GM10248 (cell line): ENCODE results near the gene CCDC154.

Experiments
- CTCF ChIA-PET: fragments of 300-600 bp; sonication (Branson Sonifier 250); formaldehyde crosslinking; extraction: SDS; loops from one replicate; lab custom pipeline; 2021; ENCODE audit warnings: antibody characterized with exemption; lab: Yijun Ruan, JAX
- POLR2A ChIA-PET: fragments of 350-650 bp; sonication (Branson Sonifier 250); formaldehyde crosslinking; extraction: SDS; loops from one replicate; lab custom pipeline; 2020; ENCODE audit warnings: antibody characterized with exemption; lab: Yijun Ruan, JAX
- DNase-seq: peaks from one replicate; pipeline ENCODE4 v3.0.0; 2012; ENCODE audit errors: extremely low spot score
- TF ChIP-seq, protein P1 (sequence below): IDR thresholded peaks from 2 replicates; pipeline ENCODE4 v1.5.1; 2012; ENCODE audit warnings: mild to moderate bottlenecking, low read depth; ENCODE audit errors: extremely low read depth, missing control alignments, control extremely low read depth

Gene CCDC154

DNA sequence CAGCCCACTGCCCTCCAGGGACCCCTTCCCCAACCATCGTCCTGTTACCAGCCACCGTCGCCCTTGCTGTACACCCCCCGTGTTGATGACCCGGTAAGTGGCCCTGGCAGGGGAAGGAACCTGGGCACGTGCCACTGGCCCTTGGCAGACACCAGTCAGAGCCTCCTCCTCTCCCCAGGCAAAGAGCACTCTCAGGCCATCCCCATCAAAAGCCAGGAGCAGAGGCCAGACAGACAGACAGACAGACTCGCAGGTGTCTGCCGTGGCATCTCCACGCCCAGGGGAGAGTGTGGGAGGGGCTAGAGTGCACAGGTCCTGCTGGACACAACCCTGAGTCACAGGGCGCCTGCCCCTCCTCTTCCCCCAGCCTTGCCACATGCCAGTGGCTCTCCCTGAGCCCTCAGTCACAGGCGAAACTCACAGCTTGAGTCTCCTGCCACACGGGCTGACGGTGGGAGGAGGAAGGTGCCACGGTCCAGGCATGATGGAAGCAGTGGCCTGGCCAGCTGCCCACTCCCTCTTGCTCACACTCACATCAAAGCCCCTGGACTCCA, 22.7 kb upstream of the CCDC154 start:
- TF ChIP-seq, protein P1, sequence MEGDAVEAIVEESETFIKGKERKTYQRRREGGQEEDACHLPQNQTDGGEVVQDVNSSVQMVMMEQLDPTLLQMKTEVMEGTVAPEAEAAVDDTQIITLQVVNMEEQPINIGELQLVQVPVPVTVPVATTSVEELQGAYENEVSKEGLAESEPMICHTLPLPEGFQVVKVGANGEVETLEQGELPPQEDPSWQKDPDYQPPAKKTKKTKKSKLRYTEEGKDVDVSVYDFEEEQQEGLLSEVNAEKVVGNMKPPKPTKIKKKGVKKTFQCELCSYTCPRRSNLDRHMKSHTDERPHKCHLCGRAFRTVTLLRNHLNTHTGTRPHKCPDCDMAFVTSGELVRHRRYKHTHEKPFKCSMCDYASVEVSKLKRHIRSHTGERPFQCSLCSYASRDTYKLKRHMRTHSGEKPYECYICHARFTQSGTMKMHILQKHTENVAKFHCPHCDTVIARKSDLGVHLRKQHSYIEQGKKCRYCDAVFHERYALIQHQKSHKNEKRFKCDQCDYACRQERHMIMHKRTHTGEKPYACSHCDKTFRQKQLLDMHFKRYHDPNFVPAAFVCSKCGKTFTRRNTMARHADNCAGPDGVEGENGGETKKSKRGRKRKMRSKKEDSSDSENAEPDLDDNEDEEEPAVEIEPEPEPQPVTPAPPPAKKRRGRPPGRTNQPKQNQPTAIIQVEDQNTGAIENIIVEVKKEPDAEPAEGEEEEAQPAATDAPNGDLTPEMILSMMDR: no peak
- ChIA-PET POLR2A (no interaction called here), CTCF (no interaction called here)
- DNase-seq: no peak

DNA sequence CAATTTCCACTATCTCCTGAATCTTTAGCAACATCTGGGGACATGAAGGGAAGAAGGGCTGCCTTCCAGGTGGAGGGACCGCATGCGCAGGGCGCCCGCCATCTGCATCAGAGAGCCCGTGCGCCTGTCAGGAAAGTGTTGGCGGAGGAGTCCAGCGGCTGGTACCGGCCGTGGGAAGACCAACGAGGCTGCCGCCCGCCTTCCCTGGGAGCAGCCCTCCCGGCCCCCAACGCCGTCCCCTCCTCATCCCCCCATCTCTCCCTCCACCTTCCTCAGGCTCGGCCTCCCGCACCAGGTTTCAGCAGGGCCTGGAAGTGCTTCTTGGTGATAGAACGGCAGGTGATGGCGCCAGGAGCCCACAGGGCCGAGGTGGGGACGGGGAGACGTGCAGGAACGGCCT, 21.7 kb upstream of the CCDC154 start:
- TF ChIP-seq, protein P1: no peak
- CTCF ChIA-PET: no interaction called here

DNA sequence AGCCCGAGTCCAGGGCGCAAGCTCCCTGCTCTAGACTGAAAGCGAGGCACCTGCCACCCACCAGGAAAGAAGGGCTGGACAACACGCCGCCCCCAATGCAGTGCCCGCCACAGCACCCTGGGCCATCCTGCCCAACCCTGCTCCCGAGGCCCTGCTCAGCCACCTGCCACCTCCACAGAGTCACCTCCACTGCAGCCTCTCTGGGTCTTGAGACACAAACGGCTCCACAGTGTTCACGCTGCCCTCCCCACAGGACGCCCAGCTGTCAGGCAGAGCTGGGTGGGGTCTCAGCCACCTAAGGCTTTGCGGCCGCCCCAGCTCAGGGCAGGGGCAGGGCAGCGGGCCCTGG, 21.2 kb upstream of the CCDC154 start:
- ChIA-PET CTCF (no interaction called here), POLR2A (no interaction called here)
- TF ChIP-seq, protein P1: no peak
- DNase-seq: no peak

More for the DNA sequence above, 21.7 kb upstream of the CCDC154 start:
- POLR2A ChIA-PET: no interaction called here
- DNase-seq: no peak

DNA sequence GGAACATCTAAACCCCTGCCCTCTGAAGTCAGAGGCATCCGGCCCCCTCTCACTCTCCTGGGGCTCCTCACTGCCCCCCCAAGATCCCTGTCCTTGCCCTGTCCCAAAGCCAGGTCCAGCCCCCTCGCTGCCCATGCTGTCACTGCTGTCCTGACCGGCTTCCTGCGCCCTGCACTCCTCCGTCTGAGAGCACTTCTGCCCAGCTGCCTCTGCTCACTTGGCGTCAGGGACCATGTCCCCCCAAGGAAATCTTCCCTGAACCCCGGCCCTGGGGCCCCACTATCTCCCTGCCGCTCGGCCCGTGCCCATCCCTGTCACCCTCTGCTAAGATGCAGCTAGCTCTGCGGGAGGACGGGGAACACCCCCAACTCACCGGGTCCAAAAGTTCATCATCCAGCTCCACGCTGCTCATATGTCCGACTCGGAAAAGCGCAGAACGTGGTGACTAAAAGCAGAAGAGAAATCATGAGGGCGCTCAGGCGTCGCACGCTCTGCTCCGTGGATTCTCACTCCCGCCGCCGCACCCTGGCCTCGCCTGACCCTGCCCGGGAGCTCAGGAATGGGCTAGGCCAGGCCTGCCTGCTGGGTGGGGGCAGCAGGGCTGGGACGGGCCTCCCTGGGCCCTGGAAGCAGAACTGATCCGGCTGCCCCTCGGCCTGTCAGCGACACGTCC, 20.7 kb upstream of the CCDC154 start:
- POLR2A ChIA-PET: no interaction called here
- no peak for DNase-seq
- TF ChIP-seq, protein P1: no peak
- CTCF ChIA-PET: no interaction called here

DNA sequence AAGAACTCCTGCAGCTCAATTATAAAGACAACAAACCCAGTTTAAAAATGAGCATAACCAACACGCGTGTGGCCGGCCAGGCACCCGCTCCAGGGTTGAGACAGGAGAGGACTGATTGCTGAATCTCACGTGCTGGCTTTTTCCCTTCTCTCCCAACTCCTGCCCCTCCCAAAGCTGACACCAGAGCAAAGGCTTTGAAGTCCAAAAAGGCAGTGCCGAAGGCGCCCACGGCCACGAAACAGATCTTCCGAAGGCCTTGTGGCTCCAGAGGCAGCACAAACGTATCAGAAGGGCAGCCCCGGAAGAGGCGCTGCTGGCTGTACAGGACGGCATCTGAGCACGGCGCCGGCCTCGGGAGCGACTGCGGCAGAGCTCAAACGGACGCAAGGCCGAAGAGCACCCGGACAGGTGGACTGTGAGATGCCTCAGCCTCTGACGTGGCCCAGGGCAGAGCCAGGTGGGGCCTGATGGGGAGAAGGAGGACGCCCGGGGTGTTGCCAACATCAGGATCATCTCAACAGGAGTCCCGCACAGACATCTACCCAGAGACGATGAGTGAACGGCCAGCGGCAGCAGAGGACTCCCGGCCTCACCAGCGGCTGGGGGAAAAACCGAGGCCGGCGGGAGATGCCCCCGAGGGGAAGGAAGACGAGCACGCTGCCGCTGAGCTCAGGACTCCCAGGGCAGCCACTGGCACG, 20.0 kb upstream of the CCDC154 start:
- CTCF ChIA-PET: no interaction called here
- TF ChIP-seq, protein P1: no peak
- DNase-seq: no peak
- POLR2A ChIA-PET: no interaction called here

DNA sequence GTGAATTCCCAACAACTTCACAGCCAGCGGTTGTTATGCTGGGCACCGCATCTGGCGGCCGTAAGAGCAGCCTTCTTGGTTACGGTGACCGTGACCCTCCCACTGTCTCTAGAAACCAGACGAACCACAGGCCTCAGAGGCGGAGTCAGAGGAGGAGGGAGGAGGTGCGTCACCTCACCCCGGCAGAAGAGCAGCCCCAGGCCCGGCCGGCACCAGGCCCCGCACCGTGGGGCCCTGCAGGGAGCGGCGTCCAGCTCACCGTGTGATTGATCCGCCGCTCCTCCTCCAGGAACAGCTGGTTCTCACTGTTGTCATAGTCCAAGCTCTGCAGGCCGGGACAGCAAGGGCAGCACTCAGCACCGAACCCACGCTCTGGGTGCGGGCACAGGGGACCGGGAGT, 16.8 kb upstream of the CCDC154 start:
- TF ChIP-seq, protein P1: no peak
- CTCF ChIA-PET: no interaction called here
- POLR2A ChIA-PET: no interaction called here
- DNase-seq: no peak
